A673 (cell line): ENCODE results near the gene INSYN1. TPM values are rescaled to one million over a fixed set of nuclear protein-coding genes. Genes with fewer than 3 reads are reported as not detected.

ENCODE experiments used
- BruUV-seq: library from RNA; stranded (reverse); fragments of 400-500 nt; replicated peaks from 2 replicates; lab custom pipeline; 2021; lab: Mats Ljungman, UMichigan
- CTCF ChIA-PET: fragments of 300-600 bp; sonication (Branson Sonifier 250); formaldehyde crosslinking; loops from one replicate; lab custom pipeline; 2022; ENCODE audit warnings: antibody characterized with exemption; lab: Charles Lee
- POLR2A ChIA-PET: fragments of 300-600 bp; sonication (Branson Sonifier 250); formaldehyde crosslinking; loops from one replicate; lab custom pipeline; 2022; ENCODE audit warnings: antibody characterized with exemption; ENCODE audit not compliant: low non-redundant PET; lab: Charles Lee
- DNase-seq: peaks from one replicate; pipeline ENCODE4 v3.0.0-alpha.2; 2015; ENCODE audit warnings: low spot score
- H3K27ac ChIP-seq: fragments of 200-600 bp; sonication (generic); 2 replicates; pipeline ENCODE4 v1.5.1; 2016; ENCODE audit warnings: mixed run types, low read depth, mild to moderate bottlenecking, mixed read lengths, antibody characterized with exemption, low read length; ENCODE audit not compliant: poor library complexity, severe bottlenecking
- H3K27me3 ChIP-seq: fragments of 200-600 bp; sonication (generic); replicated peaks from 2 replicates; pipeline ENCODE4 v1.6.1; 2017; ENCODE audit warnings: mixed run types, low read depth, mild to moderate bottlenecking, mixed read lengths, antibody characterized with exemption, low read length; ENCODE audit not compliant: insufficient read depth, poor library complexity
- H3K36me3 ChIP-seq: fragments of 200-600 bp; sonication (generic); 2 replicates; pipeline ENCODE4 v1.6.1; 2016; ENCODE audit warnings: mixed run types, mild to moderate bottlenecking, mixed read lengths, antibody characterized with exemption, low read length; ENCODE audit not compliant: insufficient read depth, poor library complexity, severe bottlenecking
- H3K4me1 ChIP-seq: fragments of 200-600 bp; sonication (generic); 2 replicates; pipeline ENCODE4 v1.6.1; 2017; ENCODE audit warnings: mixed run types, mild to moderate bottlenecking, mixed read lengths, antibody characterized with exemption, low read length; ENCODE audit not compliant: insufficient read depth, poor library complexity, severe bottlenecking
- H3K4me3 ChIP-seq: fragments of 200-600 bp; sonication (generic); 2 replicates; pipeline ENCODE4 v1.5.1; 2016; ENCODE audit warnings: low read depth, mixed run types, mild to moderate bottlenecking, mixed read lengths, low read length; ENCODE audit not compliant: poor library complexity, severe bottlenecking
- H3K9me3 ChIP-seq: fragments of 200-600 bp; sonication (generic); 2 replicates; pipeline ENCODE4 v1.6.1; 2016; ENCODE audit warnings: mixed run types, low read depth, mild to moderate bottlenecking, mixed read lengths, antibody characterized with exemption, low read length; ENCODE audit not compliant: poor library complexity, severe bottlenecking
- CTCF ChIP-seq: fragments of 300-800, 200-600 bp; sonication (generic); conservative IDR thresholded peaks from 2 replicates; pipeline ENCODE4 v1.5.1; 2017; ENCODE audit warnings: low read depth, mild to moderate bottlenecking, antibody characterized with exemption, low read length, moderate library complexity, mixed read lengths
- EZH2 ChIP-seq: fragments of 200-600 bp; sonication (generic); IDR thresholded peaks from 2 replicates; pipeline ENCODE4 v1.6.1; 2017; ENCODE audit warnings: borderline replicate concordance, low read depth, mild to moderate bottlenecking, mixed read lengths, antibody characterized with exemption, low read length; ENCODE audit not compliant: poor library complexity, severe bottlenecking
- intact Hi-C: fragments of 100-400 bp; cut with micrococcal nuclease; formaldehyde crosslinking; loops from one replicate; pipeline ENCODE4 v1.10.0; 2022; ENCODE audit not compliant: unreplicated experiment
- total RNA-seq: library from RNA; stranded (reverse); gene quantifications from 2 replicates; pipeline ENCODE4 v1.2.3, GENCODE V29; 2021

Gene INSYN1
- total RNA-seq, 1 experiment from 2014 or later, result 0.54 TPM

- TF ChIP-seq EZH2, result no peak
- TF ChIP-seq CTCF, result no peak
- Histone ChIP-seq H3K27ac (no peak overlapping the region), H3K4me3 (no peak overlapping the region), H3K36me3 (no peaks in the 10 kb centered on the region), H3K4me1 (no peaks in the 10 kb centered on the region), H3K27me3 (no peaks in the 10 kb centered on the region), H3K9me3 (no peaks in the 10 kb centered on the region)
- ChIA-PET CTCF (no interaction called here), POLR2A (no interaction called here)
- intact Hi-C loops, result no loop called here
- no TSS peak for BruUV-seq
- no peak for DNase-seq
Measured at GRCh38 chr15:73777741-73778140, 24.6 kb upstream of the INSYN1 start.

DNA sequence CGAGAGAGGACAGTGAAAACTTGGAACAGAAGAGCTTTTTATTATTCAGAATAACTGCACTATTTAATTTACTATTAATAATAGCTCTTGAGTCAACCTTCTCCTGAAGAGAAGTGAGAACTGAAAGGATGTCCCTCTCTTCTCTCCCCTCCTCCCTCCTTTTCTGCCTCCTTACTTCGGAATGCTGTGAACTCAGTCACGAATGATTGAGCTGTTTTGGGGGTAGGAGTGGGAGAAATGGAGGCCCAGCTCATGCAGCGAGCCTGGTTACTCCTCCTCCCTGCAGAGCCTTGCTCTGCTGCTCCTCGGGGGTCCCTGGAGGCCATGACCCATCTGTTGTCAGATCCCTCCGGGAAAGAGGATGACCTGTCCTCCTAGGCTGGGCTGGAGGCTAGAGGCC is 20.3 kb upstream of the INSYN1 start:
- Histone ChIP-seq H3K36me3 (no peaks in the 10 kb centered on the region), H3K27me3 (no peaks in the 10 kb centered on the region), H3K4me1 (no peaks in the 10 kb centered on the region), H3K4me3 (no peak overlapping the region), H3K9me3 (no peaks in the 10 kb centered on the region), H3K27ac (no peak overlapping the region)
- ChIA-PET CTCF (no interaction called here), POLR2A (no interaction called here)
- TF ChIP-seq EZH2 (no peak), CTCF (no peak)
- intact Hi-C loops, result no loop called here
- no TSS peak for BruUV-seq
- DNase-seq, result no peak

- TF ChIP-seq EZH2, result no peak
- no peaks in the 10 kb centered on the region for H3K27me3 ChIP-seq
- no peak for DNase-seq
- no peaks in the 10 kb centered on the region for H3K9me3 ChIP-seq
- CTCF ChIA-PET, result no interaction called here
- intact Hi-C loops, result no loop called here
- H3K36me3 ChIP-seq, result no peaks in the 10 kb centered on the region
- POLR2A ChIA-PET, result no interaction called here
- H3K27ac ChIP-seq, result no peak overlapping the region
- no peak overlapping the region for H3K4me3 ChIP-seq
- no peaks in the 10 kb centered on the region for H3K4me1 ChIP-seq
- BruUV-seq, result no TSS peak
Measured at GRCh38 chr15:73771385-73772045, 18.4 kb upstream of the INSYN1 start.

DNA sequence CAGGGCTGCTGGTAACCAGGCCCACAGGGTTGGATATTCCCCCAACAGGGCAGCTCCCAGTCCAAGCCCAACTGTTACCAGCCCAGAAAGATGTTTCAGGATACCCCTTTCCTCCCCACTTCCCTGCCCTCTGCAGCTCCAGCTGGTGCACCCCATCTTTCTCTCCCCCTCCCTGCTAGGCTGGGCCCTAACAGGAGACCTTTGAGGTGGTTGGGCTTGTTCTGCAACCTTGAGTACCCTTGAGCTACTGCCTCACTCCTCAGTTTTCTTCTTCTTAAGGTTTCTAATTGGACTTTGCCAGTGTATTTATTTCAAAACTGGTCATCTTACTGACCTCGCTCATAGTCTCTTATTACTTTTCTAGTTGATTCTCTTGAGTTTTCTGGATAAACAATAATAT is 16.9 kb upstream of the INSYN1 start:
- ChIA-PET CTCF (no interaction called here), POLR2A (interaction anchor here (0.5 kb wide), 1 partner anchor 172 kb away, joined by 3 read pairs; no protein-coding TSS in a partner anchor)
- no peaks in the 10 kb centered on the region for H3K4me1 ChIP-seq
- no peak overlapping the region for H3K4me3 ChIP-seq
- no peak overlapping the region for H3K27ac ChIP-seq
- intact Hi-C loops, result no loop called here
- no peak for DNase-seq
- no peaks in the 10 kb centered on the region for H3K27me3 ChIP-seq
- H3K9me3 ChIP-seq, result no peaks in the 10 kb centered on the region
- no peaks in the 10 kb centered on the region for H3K36me3 ChIP-seq
- TF ChIP-seq CTCF (no peak), EZH2 (no peak)
- BruUV-seq, result no TSS peak
